DMS153 treated with DMSO at 0.1 percent for 48 hours (cell line): ENCODE data around the gene TNFRSF9.
A peak's percentile ranks its signal among the peaks of the same experiment; 100 is the strongest.
"Not testable (repeated sequence)": the region's sequence is repeated elsewhere in the genome, so short reads cannot be mapped to it uniquely, and the experiment has no call there.

Source experiments
- DNase-seq: peaks from one replicate; lab custom pipeline; 2025; ENCODE audit not compliant: unreplicated experiment; lab: John Stamatoyannopoulos, UW

The TNFRSF9 gene

DNA sequence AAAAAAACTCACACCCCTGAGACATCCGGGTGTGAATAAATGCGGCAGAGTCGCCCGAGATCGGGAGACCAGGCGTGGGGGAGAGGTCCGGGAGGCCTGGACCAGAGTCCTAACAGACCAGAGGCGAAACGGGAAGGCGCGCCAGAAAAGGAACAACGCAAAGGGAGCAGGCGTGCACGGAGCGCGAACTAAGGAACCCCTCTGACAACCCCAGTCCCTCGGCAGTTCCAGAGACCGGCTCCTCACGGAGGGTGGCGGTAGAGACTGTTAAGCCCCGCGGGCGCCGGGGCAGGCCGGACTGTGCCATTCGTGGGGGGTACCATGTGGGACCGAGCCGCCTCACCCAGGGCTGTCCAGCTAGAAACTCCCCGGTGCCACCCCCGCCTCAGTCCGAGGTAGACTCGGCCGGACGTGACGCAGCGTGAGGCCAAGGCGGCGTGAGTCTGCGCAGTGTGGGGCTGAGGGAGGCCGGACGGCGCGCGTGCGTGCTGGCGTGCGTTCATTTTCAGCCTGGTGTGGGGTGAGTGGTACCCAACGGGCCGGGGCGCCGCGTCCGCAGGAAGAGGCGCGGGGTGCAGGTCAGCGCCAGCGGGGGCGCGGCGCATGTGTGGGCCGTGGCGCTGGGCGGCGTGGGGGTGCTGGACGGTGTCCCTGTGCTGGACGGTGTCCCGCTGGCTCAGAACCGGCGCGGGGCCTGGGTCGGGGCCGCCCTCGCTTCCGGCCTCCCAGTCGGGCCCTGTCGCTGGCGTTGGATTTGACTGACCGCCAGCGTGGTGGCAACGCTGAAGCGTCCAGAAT, 20.8 kb upstream of the TNFRSF9 start, which contains the start of gene PARK7:
Gene PARK7, plus strand, starts transcription at position 496 of the 798 bp plus-strand sequence. CDS start 1,075 bp downstream, outside the sequence.
- peak; percentile 99 for DNase-seq

DNA sequence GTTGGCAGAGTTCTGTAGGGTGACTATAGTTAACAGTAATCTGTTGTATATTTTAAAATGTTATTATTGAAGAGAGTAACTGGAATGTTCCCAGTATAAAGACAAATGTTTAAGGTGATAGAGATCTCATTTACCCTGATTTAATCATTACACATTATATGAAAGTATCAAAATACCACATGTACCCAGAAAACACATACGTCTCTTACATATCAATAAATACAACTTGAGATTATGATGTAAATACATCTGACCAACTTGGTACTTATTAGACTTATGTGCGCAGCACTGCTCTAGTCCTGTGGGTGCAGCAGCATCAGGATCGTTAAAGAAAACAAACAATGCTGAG, 20.2 kb upstream of the TNFRSF9 start:
- DNase-seq: no peak

DNA sequence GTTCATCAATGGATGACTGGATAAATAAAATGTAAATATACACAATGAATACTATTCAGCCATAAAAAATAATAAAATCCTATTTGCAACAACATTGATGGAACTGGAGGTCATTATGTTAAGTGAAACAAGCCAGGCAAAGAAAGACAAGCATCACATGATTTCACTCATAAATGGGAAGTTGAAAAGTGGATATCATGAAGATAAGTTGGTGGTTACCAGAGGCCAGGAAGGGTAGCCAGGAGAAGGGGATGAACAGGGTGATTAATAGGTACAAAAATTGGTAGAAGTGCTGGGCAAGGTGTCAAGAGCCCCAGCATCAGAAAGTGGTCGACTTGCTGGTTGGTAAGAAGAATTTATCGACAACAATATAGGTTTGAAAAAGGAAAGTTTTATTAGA, 19.5 kb upstream of the TNFRSF9 start:
- no peak for DNase-seq

DNA sequence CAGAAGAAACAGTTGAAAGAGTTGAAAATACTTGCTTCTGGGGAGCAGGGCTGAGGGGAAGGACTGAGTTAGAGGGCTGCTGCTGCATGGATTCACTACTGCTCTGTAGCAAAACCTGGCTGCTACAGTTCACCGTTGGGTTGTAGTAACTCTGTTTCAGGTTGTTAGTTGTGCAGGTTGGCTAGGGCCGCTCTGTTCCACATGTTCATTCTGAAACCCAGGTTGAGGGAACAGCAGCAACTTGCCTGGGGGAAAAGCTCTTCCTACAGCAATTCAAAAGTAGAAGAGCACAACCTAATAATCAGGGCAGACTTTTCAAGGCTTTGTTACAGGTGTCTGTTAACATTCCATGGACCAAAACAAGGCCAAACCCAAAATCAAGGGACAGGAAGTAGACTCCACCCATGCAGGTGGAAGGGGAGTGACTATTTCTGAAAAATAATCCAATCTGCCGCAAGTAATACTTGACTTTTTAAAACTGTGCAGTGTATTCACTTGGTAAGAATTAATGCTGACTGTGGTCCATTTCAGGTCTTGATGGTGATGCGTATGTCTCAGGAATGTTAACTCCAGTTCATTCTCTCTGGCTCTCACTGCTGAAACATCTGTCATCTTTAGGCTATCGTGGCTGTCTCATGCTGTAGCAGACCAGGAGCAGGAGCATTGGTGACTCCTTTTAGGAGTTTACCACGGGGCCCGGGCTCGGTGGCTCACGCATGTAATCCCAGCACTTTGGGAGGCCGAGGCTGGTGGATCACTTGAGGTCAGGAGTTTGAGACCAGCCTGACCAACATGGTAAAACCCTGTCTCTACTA, 15.8 kb upstream of the TNFRSF9 start:
- DNase-seq: no peak

DNA sequence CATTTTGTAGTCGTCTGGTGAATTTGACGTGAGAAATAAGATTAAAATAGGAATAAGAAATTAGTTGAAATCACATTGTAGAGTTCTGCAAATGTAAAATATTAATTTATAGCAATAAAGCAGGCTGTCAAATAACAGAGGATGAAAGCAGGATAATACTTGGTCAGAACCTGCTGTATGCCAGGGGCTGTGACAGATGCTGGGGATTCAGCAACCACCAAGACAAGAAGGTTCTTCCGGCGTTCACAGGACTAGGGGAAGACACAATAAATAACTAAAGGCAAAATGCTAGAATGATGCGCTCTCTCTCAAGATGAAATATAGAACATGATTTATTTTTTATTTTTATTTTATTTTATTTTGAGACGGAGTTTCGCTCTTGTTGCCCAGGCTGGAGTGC, 14.0 kb upstream of the TNFRSF9 start:
- no peak for DNase-seq

DNA sequence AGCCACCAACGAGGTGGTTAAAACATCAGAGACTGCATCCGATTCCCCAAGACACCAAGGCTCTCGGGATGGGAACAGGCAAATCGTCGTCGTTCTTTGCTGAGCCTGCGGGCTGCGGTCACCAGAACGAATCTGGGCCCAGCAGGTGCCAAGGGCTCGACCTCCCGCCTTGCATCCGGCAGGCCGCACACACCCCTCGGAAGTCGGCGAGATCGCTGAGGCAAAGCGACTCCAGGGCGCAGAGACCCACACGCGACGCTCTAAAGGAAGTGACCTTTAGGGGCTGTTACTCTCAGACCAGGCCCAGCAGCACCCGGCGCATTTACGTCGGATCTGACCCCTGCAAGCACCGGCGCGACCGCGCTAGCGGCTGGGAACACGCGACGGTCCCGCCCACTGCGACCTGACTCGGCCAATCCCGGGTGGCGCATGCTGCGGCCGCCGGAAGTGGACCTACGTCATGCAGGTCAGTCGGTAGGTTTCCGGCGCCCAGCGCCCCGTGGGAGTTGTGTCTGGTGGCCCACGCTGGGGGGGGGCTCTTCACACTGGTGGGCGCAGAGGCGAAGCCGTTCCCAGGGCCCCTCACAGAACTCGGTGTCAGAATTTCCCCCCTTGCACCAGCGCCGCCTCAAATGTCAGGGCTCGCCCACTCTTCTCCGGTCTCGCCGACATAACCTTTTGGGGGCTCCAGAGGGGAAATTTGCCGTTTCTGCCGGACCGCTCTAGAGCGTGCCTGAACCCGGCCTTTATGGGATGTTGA, 13.4 kb upstream of the TNFRSF9 start:
- DNase-seq: peak; percentile 90

DNA sequence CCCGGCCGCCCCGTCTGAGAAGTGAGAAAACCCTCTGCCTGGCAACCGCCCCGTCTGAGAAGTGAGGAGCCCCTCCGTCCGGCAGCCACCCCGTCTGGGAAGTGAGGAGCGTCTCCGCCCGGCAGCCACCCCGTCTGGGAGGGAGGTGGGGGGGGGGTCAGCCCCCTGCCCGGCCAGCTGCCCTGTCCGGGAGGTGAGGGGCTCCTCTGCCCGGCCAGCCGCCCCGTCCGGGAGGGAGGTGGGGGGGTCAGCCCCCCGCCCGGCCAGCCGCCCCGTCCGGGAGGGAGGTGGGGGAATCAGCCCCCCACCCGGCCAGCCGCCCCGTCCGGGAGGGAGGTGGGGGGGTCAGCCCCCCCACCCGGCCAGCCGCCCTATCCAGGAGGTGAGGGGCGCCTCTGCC, 12.2 kb upstream of the TNFRSF9 start:
- not testable (repeated sequence) for DNase-seq

DNA sequence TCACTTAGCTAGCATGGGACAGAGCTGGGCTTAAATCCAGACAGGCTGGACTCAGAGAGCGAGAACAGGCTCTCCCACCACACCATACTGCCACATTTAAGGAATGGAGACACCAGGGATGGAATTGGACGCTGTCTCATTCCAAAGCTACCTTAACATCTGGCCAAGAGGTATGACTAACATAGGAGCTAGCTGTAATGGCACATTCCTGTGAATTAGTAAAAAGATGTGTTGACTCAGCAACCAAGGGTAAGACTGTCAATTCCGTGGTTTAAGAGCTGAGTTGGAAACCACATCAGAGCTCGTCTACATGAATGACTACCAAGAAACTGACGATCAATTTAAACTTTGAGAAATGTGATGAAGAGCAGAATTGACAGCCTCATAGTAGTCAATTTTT, 8.3 kb upstream of the TNFRSF9 start:
- DNase-seq: no peak

DNA sequence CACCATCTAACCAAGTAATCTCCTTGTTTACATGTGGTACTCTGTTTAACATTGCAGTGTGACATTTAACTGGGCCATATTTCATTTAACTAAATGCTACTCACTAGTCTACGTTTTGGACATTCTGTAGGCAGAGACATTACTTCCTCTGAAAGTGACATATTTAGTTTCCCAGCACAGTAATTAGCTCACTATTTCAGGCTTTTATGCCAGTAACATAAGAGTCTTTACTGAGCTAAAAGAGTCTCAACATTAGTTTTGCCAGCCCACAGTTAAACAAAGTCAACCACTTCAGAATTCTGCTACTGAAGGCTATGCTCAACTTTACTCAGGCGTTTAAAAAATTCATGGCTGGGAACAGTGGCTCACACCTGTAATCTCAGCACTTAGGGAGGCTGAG, 2.6 kb upstream of the TNFRSF9 start:
- DNase-seq: no peak

DNA sequence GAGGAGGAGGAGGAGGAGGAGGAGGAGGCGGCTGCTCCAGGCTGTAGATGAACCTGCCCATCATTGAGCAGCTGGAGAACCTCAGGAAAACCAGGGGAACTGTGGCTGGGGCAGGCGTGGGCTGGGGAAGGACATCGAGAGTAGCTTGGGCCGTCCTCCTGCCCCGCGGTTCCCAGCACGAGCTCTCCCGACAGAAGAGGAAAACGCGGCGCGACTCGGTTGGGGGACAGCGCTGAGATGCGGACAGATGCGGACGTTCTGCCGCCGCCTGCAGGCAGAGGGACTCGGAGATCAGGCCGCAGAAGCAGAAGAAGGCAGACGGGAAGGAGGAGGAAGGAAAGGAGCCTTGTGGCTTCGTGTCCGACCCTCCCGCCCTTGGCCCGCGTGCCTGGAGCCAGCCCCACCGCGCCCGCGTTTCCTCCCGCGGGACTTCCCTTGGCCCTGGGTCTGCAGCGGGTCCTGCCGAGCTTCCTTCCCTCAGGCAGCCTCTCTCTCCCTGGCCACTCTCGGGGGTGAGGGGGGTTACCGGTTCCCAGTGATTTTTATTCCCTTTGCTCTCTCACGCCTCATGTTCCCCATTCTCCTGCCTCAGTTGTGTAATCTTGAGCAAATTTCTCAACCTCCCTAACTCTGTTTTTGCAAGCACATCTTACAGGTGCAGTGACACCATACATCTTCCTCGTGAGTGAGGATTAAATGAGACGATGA, 1.7 kb upstream of the TNFRSF9 start:
- DNase-seq: peak; percentile 50

DNA sequence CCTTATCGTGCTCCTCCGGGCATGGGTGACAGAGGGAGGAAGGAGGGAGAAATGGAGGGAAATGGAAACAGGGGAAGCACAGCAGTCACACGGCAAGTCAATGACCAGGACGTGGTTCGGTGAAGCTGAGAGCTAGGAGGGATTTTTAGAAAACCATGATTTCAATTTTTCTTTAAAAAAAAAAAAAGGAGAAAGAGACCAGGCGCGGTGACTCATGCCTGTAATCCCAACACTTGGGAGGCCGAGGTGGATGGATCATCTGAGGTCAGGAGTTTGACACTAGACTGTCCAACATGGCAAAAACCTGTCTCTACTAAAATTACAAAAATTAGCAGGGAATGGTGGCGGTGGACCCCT, 776 bp upstream of the TNFRSF9 start:
- no peak for DNase-seq

DNA sequence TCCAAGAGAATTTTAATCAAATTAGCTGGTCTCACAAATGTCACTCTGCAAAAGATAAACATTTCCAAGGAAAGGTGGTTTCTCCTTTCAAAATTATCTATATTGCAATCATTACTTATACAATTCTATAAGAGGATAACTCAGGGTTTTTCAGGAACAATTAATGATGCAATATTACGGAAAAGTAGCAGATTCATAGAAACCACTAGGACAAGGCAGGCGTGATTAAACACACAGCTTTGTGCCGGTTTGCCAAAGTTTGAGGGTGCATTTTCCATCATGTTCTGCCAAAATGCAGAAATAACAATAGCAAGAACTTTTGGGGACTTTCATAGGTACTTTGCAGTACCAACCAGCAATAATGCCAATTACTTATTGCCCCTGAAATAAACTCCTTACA, 605 bp downstream of the TNFRSF9 start:
- no peak for DNase-seq

DNA sequence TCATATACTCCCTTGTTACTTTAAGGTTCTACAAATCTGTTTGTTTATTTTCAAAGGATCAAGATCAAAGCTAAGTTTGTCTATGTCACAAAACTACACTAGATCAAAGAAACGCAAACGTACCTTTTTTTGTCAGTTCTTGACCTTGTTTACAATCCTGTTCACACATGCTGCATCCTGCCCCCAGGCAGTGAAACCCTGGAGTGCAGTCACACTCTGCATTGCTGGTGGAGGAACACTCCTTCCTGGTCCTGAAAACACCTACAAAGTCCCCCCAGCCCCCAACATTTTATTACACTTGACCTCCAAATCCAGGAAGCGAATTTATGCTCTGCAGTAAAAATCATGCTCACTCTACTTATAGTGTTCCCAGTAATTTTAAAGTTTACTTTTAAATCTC, 2.6 kb downstream of the TNFRSF9 start:
- no peak for DNase-seq

DNA sequence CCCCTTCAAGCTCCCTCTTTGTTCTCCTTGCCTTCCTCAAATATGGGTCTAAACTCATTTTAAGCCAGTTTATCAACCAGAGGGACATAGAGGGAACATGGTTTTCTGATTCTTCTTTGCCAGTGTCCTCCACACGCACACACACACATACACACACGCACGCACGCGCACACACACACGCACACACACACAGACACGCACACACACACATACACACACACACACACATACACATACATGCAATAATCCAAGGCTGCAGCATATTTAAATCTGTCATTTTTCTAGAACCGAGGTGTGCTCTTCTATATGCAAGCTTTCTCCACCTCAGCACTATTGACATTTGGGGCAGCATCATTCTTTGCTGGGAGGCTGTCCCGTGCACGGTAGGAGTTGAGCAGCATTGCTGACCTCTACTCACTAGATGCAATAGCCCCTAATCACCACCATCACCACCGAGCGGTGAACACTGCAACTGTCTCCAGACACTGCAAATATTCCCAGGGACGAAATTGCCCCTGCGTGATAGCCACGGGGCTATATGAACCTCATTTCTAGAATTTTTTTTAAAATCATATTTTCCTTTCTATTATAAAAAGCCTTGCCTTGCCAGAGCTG, 8.0 kb downstream of the TNFRSF9 start:
- DNase-seq: no peak

DNA sequence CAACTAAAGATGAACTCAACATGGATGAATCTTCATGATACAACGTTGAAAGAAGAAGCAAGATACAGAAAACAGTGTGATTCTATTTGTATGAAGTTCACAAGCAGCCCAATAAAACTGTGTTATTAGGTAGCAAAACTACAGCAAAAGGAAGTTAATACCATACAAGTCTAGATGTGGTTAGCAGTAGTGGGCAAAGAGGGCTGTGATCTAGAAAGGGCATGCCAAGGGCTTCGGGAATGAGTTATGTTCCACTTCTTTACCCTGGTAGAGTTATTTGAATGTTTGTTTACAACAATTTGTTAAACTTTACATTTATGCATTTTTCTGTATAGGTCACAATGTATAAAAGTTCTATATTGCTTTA, 9.2 kb downstream of the TNFRSF9 start:
- no peak for DNase-seq

DNA sequence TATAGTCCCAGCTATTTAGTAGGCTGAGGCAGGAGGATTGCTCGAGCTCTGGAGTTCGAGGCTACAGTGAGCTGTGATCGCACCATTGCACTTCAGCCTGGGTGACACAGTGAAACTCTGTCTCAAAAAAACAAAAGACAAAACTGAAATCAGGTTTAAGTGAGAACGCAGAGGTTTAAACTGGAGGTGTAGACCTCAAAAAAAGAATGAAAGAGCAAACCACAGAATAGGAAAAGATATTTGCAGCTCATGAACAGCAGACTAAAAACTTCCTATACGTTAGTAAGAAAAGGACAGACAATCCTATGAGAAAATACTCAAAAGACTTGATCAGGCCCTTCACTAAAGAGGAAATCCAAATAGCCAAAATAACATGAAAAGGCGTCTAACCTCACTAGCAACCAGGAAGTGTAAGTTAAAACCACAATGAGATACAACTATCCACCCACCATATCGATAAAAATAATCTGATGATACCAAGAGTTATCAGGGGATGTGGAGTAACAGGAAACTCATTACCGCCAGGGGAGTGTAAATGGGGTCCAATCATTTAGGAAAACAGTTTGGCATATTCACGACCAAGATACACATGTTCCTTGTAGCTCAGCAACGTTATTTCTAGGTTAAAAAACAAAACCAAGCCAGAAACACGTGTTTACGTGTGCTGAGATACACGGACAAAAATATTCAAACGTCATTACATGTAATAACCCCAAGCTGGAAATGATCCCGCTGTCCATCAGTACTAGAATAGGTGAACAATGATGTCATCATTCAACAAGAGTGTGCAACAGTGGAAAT, 9.8 kb downstream of the TNFRSF9 start:
- no peak for DNase-seq

DNA sequence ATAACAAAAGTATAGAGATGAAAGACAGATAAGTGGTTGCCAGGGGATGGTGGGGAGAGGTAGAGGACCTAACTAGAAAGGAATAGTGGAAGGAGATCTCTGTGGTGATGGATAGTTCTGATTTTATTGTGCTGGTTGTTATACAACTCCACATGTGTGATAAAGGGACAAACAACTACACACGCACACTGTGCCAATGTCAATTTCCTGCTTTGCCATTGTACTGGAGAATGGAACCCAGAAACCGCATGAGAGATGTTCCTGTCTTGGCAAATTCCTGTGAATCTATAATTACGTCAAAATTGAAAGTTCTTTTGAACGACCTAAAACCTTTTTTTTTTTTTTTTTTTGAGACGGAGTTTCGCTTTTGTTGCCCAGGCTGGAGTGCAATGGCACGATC, 11.0 kb downstream of the TNFRSF9 start:
- DNase-seq: no peak

DNA sequence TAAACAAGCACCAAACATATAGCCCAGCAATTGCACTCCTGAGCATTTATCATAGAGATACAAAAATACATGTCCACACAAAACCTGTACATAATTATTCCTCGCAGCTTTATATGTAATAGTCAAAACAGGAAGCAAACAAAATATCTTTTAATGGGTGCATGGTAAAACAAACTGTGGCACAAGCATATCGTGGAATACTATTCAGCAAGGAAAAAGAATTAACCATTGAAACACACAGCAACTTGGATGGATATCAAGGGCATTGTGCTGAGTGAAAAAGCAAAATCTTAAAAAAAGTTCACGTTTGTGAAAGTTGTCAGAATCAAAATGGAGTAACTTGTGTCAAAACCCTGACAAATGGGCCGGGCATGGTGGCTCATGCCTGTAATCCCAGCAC, 12.4 kb downstream of the TNFRSF9 start:
- no peak for DNase-seq

DNA sequence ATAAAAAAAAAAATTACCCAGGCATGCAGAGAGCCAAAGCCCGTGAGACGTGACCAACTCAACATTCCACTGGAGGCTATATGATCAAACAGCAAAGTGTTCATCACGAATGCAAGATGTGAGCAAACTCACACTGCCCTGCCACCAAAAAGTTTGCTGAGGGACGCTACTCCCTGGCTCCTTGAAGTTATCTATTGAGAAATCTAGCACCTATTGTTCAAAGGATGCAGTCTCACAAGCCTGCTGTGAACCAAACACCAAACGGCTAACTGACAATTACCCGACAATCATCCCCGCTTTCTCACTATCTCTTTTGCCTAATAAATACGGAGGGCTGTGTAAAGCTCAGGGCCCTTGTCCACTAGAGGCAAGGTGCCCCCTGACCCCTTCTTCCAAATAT, 13.6 kb downstream of the TNFRSF9 start:
- DNase-seq: not testable (repeated sequence)

DNA sequence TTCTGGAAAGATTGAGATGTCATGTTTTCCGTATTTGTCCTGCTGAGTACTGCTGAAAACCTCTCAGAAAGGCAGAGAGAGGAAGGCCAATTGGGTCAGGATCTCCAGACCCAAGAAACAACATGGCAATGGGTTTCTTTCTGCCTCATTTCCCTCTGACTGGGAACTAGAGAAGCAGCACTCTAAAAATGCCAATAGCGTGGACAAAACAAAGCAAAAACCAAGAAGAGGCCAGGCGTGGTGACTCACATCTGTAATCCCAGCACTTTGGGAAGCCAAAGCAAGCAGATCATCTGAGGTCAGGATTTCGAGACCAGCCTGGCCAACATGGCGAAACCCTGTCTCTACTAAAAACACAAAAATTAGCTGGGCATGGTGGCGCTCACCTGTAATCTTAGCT, 18.3 kb downstream of the TNFRSF9 start:
- no peak for DNase-seq
